GM18870 (cell line): Measurements from ENCODE around the gene SLC16A7.

ENCODE experiments used
- ATAC-seq: cut with Tn5 transposase; IDR thresholded peaks from one replicate; pipeline ENCODE4 v1.9.1; 2021; ENCODE audit warnings: moderate library complexity; ENCODE audit not compliant: unreplicated experiment

The SLC16A7 gene

DNA sequence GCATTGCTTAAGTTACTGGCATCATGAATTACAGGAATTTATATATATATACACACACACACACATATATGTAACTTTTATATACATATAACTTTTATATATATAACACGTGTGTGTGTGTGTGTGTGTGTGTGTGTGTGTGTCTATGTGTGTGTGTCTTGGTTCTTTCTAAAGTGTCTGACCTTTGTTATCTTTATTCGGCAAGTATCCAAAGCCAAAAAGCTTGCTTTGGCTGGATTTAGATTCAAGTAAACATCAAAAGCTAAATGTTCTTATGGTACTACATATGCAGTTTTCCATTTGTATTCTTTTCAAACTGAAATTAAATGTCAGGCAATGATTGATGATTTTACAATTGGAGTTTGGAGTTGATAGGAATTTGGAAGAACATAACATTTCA, 69.9 kb downstream of the SLC16A7 start:
- ATAC-seq: no peak

DNA sequence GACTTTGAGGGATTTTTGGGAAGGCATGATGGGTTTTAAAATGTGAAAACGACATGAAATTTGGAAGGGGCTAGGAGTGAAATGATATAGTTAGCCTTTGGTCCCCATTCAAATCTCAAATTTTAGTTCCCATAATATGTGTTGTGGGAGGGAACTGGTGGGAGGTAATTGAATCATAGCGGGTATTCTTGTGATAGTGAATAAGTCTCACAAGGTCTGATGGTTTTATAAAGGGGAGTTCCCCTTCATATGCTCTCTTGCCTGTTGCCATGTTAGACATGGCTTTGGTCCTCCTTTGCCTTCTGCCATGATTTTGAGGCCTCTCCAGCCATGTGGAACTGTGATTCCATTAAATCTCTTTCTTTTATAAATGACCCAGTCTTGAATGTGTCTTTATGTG, 72.8 kb downstream of the SLC16A7 start:
- ATAC-seq: no peak

DNA sequence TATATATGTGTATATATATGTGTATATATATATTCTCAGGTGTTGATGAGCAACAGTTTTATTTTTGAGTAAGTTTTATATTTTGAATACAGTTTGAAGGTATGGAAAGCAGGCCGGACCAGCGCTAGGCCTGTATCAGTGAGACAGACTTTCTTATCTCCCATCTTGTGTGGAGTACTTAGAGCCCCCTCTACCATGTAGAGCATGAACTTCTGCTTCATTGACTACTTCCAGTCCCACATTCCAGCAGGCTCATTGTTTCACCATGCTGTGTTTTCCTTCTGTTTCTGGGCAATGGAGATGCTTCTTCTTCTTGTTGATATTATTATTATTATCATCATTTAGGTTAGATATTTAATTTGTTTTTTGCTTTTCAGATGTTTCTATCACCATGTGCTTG, 76.4 kb downstream of the SLC16A7 start:
- no peak for ATAC-seq

DNA sequence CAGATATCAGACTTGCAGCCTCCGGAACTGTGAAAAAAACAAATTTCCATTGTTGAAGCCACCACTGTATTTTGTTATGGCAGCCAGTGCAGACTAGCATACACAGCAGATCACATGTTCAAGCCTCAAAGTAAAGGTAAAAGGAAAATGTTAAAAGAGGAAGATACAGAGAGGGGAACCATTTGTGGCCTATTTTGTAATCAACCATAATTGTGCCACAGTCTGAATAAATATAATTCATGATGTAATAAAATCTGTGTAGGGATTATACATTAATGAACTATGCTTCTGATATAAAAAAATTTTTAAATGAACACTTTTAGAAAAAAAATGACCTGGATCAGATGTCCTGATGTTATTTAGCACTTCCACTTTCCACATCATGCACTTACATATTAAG, 79.6 kb downstream of the SLC16A7 start:
- ATAC-seq: no peak

DNA sequence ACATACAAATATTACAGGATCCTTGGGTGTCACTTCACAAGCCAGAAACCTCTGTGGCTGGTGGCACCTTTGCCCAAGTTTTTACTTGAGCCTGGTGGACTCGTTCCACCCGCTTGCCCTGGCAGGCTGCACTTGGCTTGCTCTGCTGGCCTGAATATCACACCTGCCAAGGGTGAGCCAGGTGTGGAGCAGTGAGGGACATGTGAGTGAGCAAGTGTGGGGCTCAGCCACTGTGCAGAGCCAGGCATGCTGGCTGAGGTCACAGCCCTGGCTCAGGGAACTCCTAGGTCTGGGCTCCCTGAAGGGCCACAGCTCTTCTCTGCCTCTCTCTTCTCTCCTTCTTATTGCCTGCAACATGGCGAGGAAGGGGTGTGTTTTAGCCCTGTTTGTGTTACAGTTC, 82.0 kb downstream of the SLC16A7 start:
- ATAC-seq: no peak

DNA sequence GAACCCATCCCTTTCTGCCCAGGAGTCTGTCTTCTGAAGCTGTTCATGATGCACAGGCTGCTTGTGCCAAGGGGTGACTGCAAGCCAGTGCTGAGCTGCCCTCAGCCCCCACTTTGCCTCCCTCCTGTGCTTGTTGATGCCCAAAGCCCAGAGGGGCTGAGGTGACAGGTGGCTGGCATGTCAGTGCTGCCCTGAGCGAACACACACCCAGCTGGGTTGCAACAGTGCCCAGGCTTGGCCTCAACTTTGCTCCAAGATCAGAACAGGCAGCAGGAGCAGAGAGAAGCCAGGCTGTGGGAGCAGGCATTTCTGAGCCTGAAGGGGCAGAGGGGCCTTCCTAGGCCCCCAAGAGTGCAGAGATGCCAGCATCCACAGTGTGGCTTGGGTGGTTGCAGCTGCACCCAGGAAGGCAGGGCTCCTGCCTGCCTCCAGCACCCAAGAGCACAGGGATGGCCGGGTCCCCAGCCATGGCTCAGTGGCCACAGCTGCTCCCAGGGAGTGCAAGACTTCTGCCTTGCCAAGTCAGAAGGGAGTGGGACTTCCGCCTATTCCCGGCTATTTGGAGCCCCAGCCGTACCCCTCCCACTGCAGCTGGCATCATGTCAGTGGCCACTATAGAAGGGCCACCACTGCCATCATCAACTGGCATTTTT, 83.1 kb downstream of the SLC16A7 start:
- ATAC-seq: no peak

DNA sequence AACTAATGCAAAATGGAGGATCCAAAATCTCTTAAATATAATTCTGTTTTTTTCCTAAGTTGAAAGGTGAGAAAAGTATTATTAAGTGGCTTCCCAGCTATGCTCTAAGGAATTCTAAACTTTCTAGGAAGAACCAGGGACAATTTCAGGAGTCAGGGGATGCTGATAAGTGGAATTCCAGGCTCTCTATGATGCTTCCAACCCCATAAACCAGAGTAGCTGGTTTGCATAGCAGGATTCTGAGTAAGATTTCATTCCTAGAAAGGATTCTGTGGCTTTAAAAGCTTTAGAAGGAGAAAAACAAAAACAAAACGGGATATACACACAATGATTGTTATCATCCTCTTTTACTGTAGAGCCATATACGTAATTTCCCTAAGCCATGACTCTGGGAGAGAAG, 93.9 kb downstream of the SLC16A7 start:
- ATAC-seq: no peak

DNA sequence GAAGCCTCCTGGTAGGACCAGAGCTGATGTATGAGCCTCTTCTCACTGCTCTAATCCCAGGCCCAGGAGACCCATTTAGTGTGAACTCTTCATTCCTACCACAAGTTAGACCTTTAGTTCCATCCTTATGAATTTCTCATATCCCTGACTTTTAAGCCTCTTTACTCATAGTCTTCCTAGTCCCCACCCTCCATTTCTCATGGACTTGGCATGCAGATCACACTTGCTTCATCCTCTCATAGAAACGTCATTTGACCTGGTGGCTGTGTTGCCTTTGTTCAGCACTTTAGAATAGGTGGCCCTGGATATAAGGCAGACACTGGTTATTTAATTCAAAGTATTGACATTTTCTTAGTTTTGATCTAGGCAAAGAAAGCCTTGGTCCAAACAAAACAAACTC, 99.5 kb downstream of the SLC16A7 start:
- ATAC-seq: no peak

DNA sequence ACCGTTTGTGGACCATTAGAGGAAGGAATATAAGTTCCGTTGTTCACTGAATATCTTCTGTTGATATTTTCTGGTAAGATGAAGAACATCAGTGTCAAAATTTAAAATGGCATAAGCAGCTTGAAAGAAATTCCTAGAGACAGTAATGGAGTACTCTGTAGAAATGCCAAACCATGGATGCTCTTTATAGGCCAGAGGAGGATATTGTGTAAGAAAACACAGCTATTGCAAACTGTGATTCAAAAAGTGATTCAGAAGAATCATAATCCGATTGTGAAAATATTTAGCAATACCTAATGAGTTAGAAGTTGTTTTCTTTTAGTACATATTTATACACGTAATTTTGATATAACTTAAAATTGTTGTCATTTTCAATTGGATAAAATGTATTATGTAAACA, 102.8 kb downstream of the SLC16A7 start:
- no peak for ATAC-seq

DNA sequence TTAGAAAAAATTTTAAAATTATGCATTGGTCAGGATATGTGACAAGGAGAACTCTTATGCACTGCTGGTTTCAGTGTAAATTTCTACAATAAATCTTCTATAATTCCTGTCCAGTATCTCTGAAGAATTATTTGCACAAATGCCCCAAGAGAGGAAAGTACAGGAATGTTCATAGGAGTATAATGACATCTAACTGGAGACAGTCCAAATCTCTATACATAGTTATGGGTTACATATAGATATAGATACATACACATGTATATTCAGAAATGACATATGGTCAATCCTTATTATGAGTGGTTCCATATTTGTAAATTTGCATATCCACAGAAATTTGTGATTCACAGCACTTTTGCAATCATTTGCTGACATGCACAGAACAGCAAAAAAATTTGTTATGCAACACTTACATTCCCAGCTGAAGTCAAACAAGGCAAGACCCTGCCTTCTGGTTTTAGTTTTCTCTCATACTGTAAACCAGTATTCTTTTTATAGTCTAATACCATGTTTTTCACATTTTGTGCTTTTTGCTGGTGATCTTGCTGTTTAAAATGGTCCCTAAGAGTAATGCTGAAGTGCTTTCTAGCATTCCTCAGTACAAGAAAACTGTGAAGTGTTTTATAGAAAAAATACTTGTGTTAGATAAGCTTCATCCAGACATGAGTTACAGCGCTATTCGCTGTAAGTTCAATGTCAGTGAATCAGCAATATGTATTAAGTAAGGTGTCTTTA, 103.8 kb downstream of the SLC16A7 start:
- ATAC-seq: no peak

DNA sequence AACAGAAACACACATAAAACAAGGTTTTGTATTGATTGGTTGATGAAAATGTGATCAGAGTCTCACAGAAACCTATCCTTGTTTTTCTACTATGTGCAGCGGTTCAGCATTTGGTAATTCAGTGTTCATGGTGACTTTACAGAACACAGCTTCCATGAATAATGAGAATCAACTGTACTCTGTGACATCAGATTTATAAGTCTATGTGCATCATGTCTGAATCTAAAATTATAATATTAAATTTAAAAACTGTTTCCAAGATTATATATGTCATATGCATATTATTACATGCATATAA, 104.3 kb downstream of the SLC16A7 start:
- no peak for ATAC-seq

DNA sequence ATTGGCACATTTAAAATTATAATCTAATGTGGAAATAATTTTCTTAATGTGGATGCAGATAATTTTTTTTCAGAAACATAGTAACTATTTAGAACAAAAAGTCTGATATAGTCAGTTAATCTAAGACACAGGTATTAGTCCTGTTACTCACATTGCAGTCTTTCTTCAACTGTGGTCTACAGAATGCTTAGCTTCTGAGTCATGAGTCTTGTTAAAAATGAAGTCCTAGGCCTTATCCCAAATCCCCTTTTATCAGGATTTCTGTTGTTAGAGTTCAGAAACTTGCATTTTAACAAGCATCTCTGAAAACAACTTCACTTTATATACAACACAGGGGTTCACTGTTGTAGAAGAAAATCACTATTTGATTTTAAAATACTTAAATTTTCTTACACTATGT, 112.2 kb downstream of the SLC16A7 start:
- ATAC-seq: no peak

DNA sequence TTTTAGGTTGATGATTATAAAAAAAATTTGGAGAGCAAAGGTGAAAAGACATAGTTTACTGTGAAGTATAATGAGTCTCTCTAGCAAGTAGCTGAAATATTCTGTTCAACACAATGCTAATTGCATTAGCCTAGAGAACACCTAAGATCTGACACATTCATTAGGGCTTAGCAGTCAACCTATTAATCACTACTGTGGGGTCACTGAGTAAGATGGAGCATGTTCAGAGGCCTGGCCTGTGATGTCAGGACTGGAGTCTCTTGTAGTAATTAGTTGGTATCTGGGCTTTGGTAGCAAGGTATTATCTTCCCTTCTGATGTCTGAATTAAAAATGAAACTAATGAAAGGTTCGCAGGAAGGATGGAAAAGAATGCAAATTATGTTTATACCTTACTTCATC, 112.7 kb downstream of the SLC16A7 start:
- ATAC-seq: no peak

DNA sequence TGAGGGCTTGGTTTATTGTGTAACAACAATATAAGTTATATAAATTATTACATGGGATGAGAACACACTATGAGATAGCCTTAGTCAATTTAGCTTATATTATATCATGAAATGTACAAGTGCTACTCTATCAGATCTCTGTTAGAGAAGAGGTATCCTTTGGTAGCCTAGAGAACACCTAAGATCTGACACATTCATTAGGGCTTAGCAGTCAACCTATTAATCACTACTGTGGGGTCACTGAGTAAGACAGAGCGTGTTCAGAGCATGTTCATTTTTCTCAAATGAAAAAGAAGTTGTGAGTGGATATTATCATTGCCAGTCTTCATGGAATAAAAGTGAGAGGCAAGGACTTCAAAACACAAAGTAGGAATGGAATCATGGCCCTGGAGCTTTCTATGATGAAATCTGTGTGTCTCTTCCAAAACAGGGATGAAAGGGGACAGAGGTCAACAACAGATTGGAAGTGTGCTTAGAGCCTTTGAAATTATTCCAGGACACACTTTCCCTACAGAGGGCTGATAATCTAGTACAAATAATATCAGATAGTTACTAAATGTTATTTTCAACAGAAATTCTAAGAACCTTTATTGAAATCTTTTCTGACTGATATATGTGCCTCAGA, 114.3 kb downstream of the SLC16A7 start:
- no peak for ATAC-seq

DNA sequence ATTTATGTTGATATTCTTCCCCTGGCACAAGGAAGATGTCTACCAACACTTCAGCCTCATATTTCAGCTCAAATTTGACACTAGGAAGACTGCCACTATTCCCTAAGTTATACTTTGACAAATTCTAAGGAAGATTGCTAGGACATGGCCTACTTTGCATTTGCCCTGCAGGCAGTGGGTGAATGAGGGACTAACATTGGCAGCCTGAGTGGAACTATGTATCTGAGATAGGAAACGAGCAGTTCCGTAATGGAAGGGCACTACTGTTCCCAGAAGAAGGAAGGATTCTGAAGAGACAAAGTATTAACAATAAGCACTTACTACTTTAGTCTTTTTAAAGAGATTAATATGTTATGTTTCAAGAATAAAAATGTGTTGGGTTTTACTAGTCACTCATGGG, 115.1 kb downstream of the SLC16A7 start:
- no peak for ATAC-seq

DNA sequence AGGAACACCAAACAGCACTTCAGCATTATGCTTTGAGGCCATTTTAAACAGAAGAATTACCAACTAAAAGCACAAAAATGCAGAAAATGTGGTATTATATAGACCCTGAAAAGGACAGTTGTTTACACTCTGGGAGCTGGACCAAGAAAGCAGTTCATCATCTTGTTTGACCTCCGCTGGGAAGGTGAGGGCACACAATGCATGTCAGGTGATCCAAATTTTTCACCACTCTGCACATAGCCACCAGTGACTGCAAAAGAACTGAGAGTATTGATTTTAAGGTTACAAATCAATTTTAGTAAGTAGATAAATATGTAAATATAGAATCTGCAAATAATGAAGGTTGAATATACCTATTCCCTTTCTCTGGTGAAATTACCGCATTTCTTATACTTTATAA, 119.6 kb downstream of the SLC16A7 start:
- no peak for ATAC-seq

DNA sequence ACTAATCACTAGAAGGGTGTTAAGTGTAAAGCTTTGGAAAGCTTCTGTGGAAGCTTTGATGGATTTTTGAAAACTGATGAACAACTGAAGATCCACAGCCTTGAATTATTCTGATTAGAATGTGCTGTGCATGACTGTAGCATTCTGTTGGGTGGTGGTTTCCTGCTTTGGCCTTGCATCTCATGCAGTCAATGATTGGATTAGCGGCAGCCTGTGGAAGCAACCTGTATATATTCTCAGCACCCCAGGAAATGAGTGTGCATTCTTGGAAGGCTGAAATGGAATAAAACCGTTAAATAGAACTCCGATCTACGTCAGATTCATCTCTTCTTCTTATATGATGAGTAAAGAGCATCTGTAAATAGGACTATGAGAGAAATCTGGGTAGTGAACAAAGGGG, 120.2 kb downstream of the SLC16A7 start:
- no peak for ATAC-seq

DNA sequence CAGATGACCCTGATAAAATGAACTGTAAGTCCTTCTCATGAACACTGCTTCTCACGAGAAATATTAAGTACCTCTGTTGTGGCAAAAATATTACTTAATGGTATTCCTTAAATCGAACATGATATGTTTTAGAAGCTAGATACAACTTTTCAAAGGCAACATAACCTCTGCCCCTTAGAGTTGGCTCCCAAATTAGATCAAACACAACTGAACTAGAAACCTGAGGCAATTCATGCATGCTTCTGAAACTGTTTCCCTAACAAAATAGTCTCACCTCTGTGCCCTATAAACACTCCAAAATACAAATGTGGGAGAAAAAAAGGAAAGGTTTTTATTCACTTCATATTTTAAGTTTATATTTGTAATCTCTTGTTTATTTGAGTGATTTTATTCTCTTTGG, 121.6 kb downstream of the SLC16A7 start:
- ATAC-seq: no peak

DNA sequence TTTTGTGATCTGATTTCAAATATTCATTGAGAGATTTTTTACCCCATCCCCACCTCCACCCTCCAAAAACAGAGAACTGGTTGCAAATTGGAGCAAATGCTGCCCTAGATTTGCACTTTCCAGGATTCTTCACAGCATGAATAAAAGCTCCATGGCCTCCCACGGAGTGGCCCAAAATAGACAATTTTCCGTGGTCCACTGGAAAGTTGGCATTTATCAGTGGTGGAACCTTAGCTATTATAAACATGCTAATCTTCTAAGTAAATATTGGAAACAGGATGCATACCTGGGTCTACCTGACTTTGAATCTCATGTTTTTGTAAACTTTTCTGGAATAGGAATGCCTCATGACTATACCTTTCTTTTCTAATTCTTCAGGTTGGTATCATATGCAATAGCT, 123.9 kb downstream of the SLC16A7 start:
- no peak for ATAC-seq

DNA sequence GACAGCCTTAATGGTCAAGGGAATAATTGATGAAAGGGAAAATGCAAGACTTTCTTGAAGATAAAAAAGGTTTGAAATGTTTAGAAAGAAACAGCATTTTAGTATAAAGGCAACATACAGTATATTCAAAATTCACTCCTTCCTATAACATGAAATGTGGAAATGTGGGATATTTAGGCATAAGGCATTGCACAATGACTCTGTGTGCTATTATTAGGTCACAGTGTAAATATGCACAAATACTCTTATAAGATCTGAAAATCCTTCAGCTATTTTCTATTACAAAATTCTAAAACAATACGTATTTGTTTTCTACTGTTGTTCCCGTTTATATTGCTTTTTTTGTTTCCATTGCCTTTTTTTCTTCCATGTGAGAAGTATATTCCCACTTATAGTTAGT, 127.7 kb downstream of the SLC16A7 start:
- no peak for ATAC-seq

DNA sequence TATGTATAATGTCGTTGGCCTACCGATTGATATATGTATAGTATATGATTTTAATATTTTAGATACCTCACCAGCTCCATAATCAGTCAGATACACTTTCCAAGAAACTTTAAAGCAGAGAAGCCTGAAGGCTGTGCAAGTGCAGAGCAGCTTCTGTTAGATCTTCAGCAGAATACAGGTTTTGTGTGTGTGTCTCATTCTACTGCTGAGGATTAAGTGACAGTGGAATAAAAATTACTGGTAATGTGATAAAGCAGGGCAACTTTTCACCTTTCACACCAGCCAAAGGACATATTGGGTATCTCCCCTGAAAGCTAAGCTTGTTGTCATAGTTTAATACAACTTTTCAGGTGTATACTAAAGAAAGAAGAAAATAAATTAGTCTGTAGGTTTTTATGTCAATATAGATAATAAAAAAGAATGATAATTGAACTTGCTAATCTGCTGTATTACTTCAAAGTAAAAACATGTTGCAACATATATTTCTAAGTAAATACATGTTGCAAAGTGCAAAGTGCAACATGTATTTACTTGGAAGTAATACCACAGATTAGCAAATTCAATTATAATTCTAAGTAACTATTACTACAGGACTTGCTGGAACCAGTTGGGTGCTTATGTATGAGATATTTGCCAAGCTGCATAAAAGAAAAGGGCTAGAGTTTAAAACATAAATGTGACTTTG, 128.3 kb downstream of the SLC16A7 start:
- no peak for ATAC-seq

DNA sequence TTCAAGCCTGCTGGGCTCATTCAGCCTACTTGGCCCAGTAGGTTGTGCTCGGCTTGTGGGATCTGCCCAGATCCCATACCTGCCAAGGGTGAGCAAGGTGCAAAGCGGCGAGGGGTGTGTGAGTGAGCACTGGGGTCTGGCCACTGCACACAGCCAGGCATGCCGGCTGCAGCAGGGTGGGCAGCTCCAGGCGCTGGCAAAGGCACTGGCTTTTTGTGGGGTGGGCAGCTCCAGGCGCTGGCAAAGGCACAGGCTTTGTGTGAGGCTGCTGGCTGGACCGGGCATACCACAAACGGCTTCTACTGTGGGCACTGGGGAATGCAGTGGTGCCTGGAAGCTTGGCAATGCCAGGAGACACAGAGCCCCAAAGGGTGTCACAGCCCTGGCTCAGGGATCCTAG, 137.4 kb downstream of the SLC16A7 start:
- ATAC-seq: no peak
